Measurements from ENCODE around the gene CLIP1.
"Not testable (repeated sequence)": the region's sequence is repeated elsewhere in the genome, so short reads cannot be mapped to it uniquely, and the experiment has no call there.

Gene CLIP1

DNA sequence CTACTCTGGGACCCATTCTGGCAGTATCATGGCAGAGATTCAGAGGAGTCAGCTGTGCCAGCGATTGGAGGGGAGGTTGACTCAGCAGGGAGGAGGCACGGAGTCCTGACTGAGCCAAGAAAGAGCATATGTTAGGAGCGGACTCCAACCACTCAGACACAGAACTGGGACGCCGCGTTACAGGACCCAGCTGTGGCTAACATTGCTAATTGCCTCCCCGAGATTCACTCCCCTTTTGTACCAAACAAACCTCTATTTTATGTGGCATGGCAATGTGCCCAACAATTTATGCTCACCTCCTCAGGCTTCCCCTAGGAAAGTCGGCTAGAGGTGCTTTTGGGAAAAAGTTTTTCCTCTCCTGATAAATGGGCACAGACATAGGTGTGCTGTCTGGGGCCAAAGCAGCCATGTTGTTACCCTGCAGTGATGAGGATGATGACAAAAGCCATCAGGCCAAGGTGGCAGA is 15.2 kb upstream of the CLIP1 start:
- no peak for DNase-seq (ENCODE audit: low read depth in 1 of 2, low spot score in 1 of 2)

DNA sequence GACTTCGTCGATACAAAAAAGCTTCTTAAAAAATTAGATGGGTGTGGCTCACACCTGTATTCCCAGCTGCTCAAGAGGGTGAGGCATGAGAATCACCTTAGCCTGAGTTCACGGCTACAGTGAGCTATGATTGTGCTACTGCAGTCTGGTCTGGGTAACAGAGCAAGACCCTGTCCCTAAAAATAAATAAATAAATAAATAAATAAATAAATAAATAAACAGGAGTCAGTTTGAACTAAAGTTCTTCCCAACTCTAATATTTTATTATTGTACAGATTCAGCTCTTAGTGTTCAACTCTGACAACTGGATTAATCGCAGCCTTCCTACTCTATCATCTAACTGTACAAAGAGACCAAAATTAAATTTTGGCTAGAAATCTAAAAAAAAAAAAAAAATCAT is 12.7 kb upstream of the CLIP1 start:
- DNase-seq (ENCODE audit: low read depth in 1 of 2, low spot score in 1 of 2): no peak

DNA sequence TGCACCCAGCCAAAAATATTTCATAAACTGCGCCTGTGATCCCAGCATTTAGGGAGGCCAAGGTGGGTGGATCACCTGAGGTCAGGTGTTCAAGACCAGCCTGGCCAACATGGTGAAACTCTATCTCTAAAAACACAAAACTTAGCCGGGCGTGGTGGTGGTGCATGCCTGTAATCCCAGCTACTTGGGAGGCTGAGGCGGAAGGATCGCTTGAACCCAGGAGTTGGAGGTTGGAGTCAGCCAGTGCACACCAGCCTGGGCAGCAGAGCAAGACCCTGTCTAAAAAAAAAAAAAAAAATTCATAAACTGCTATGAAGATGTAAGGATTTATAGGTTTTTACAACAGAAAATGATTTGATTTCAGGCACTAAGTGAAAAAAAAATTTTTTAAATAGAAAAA is 6.6 kb upstream of the CLIP1 start:
- not testable (repeated sequence) for DNase-seq (ENCODE audit: low read depth in 1 of 2, low spot score in 1 of 2)

DNA sequence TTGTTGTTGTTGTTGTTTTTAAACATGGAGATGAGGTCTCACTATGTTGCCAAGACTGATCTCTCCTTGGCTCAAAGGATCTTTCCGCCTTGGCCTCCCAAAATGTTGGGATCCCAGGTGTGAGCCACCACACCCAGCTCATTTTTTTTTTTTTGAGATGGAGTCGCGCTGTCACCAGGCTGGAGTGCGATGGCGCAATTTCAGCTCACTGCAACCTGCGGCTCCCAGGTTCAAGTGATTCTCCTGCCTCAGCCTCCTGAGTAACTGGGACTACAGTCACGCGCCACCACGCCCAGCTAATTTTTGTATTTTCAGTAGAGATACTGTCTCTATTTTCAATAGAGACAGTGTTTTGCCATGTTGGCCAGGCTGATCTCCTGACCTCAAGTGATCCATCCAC is 4.9 kb upstream of the CLIP1 start:
- no peak for DNase-seq (ENCODE audit: low read depth in 1 of 2, low spot score in 1 of 2)

DNA sequence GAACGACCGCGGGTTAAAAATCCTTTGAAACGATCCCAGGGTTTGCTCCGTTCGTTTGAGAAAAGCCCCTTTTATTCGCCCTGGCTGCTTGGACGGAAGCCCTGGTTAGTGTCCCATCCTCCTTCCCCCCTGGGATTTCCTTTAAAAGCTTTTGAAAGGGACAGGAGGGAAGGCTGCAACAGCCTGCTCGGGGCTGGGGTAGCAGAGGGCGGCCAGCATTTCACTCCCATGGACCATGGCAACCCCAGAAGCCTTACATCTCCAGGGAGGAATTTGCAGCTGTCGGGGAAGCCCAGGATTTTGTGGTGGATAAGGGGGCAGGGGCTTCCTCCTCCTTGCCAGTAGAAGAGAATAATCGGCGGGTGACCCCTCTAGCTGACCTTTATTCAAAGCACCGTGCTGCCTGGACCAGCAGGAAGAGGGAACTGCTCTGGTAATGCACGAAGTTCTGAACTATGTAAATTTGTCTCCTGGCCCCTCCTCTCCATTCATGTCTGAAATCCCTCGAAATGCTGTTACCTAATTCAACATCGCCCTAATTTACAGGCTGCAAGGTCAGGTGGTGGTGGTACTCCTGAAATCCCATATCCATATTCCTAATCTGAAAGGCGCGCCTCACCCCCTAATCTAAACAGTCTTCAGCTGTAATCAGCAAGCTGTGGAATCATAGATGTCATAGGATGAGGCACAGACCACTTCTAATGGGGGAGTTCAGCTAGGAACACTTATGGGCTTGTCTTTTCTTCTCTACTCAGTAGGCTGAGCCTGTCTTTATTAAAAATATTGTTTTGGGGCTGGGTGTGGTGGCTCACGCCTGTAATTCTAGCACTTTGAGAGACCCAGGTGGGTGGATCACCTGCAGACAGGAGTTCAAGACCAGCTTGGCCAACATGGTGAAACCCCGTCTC is 1.0 kb upstream of the CLIP1 start:
- no peak for DNase-seq (ENCODE audit: low read depth in 1 of 2, low spot score in 1 of 2)

DNA sequence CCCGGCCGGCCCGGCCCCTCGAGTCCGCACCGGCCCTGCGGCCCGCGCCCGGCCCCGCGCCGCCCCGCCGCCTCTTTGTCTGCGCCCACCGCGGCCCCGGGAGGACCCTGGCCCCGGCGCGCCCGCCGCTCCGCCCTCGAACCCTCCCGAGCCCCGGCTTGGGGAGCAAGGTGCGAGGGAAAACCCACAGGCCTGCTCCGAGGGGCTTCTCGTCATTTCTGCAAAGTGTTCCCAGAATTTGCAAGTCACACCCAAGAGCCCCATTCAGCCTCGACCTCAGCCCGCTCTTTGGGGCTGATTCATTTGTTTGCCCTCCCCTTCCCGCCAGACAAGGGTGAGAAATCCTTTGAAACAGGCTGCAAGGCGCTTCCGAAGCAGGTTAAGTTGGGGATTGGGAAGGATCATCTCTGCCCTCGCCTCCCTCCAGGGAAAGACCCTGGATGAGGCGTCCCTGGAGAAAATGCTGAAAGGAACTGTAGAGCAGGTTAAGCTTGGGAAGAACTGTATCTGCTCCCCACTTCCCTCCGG is 325 bp upstream of the CLIP1 start:
- peak in 1 of 2 donors; percentile 24 for DNase-seq (ENCODE audit: low read depth in 1 of 2, low spot score in 1 of 2)

DNA sequence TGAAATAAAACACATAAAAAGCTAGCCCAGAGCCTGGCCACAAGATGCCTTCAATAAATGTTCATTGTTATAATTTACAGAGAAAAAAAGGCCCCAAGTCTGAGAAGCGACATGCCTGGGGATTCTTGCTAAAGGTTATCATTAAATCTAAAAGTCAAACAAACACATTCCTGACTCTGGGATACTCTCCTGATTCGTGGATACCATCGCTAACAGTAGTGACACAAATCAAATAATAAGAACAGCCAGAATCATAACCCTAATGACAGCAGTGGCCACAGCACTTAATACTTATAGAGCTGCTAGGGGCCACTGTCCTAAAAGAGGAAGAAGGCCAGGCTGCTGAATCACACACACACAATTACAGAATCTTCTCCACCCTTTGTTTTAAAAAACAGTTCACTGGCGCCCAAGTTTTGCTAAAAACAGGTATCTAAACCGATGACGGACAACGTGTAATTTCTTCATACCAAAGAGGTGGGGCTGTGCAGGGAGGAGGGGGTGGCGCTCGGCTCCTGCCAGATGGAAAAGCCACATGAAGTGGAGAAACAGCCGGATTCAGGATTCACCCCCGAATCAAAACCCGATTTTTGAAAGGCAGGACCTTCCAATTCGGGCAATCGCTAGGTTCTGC is 1.2 kb downstream of the CLIP1 start:
- no peak for DNase-seq (ENCODE audit: low read depth in 1 of 2, low spot score in 1 of 2)

DNA sequence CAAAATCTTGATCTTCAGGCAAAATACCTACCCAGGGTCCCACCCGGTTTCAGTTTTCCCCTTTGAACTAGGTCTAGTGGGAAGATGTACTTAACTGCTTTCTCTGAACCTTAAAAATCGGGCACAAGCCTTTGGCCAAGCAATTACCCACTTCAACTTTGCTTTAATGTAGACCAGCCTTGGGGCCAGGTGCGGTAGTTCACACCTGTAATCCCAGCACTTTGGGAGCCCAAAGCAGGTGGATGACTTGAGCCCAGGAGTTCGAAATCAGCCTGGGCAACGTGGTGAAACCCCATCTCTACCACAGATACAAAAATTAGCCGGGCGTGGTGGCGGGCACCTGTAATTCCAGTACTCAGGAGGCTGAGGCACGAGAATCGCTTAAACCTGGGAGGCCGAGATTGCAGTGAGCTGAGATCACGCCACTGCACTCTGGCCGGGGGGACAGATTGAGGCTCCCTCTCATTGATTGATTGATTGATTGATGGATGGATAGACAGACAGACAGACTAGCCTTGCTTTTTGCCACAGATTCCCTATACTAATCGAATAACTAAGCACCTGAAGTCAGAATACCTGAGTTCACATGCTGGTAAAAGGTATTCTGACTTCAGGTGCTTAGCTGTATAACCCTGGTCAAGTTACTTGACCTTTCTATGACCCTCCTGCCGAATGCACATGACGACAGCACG is 1.9 kb downstream of the CLIP1 start:
- DNase-seq (ENCODE audit: low read depth in 1 of 2, low spot score in 1 of 2): no peak

DNA sequence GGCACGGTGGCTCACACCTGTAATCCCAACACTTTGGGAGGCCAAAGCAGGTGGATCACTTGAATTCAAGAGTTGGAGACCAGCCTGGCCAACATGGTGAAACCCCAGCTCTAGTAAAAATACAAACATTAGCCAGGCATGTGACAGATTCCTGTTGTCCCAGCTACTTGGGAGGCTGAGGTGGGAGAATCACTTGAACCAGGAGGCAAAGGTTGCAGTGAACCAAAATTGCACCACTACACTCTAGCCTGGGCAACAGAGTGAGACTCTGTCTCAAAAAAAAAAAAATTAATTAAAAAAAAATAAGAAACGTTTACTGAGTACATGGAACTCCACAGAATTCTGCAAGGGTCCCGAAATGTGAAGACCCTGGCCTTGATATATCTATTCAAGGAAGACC is 3.4 kb downstream of the CLIP1 start:
- DNase-seq (ENCODE audit: low read depth in 1 of 2, low spot score in 1 of 2): not testable (repeated sequence)

DNA sequence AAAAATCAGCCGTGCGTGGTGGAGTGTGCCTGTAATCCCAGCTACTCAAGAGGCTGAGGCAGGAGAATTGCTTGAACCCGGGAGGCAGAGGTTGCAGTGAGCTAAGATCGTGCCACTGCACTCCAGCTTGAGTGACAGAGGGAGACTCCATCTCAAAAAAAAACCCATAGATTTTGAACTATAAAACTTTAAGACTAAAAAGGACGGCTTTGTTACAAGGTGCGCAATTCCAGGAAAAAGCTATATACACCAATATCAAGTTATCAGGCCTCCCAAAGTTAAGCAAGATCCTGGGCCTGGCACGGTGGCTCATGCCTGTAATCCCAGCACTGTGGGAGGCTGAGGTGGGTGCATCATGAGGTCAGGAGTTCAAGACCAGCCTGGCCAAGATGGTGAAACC is 6.8 kb downstream of the CLIP1 start:
- DNase-seq (ENCODE audit: low read depth in 1 of 2, low spot score in 1 of 2): not testable (repeated sequence)

DNA sequence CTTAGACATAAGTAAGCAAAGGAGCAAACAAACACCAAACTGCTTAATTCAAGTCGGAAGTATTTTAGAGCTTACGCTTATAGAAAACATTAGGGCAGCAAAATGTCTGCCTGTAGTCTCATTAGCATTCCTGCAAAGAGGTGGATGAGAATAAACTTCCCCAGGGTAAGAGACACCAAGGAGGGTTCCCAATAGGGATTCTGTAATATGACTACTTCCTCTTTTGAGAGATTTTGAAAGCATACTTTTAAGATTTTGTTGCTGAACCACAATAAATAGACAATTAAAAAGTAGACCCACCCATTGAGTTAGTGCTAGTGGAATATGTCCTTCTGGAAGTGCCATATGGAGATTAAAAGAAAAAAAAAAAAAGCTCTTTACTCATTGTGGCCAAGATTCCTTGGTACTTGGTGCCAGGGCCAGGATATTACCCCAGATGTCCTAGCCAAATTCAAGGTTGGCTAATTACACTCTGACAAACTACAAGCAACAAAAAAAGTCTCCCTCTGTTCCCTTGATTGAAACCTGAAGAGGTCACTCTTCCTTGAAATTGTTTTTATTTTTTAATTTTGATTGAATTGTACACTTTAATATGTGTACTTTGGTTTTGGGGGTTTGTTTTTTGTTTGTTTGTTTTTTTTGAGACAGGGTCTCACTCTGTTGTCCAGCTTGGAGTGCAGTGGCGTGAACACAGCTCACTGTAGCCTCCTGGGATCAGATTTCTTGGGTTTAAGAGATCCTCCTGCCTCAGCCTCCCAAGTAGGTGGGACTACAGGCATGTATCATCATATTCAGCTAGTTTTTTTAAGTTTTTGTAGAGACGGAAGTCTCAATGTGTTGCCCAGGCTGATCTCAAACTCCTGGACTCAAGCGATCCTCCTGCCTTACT is 8.7 kb downstream of the CLIP1 start:
- DNase-seq (ENCODE audit: low read depth in 1 of 2, low spot score in 1 of 2): no peak

DNA sequence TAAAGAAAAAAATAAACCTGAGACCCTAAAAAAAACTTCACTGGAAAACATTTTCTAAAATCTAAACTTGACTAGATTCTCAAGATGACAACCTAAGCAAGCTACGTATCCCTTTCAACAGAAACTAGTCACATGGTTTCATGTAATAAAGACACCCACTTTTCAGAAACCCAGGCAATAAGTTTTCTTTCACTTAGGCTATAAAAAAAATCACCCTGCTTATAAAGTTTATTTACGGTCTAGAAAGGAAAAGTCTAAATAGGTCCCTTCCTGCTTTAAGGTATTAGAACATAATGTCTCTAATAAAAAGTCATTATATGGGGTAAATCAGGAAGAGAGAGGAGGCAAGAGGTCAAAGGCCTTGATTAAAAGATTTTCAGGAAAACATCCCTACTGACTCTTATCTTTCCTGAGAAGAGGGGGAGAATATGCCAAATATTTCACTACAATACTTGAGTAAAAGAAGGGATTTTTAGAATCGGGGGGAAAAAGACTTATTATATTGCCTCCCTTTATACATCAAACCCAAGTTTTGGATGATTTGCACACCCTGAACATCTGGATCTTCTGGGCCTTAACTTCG is 9.5 kb downstream of the CLIP1 start:
- no peak for DNase-seq (ENCODE audit: low read depth in 1 of 2, low spot score in 1 of 2)

DNA sequence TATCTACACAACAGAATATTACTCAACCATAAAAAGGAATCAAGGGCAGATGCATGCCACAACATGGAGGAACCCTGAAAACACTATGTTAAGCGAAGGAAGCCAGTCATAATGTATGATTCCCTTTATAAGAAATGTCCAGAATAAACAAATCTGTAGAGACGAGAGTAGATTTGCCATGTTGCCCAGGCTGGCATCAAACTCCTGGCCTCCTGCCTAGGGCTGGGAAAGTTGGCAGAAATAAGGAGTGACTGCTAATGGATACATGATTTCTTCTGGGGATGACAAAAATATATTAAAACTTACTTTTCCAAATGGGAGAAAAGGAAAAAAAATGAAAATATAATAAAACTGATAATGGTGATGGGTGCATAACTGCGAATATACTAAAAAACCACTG is 10.9 kb downstream of the CLIP1 start:
- no peak for DNase-seq (ENCODE audit: low read depth in 1 of 2, low spot score in 1 of 2)

DNA sequence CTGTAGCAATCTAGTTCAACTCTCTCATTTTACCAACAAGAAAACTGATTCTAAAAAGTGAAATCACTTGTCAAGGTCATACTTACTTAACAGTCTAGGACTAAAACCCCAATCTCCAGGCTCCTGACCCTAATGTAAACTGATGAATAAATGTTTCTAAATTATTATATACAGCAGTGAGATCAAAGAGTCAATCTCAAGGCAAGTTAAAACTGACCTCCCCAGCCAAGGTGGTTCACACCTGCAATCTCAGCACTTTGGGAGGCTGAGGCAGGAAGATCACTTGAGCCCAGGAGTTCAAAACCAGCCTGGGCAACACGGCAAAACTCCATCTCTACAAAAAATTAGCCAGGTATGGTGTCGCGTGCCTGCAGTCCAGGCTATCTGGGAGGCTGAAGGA is 15.3 kb downstream of the CLIP1 start:
- no peak for DNase-seq (ENCODE audit: low read depth in 1 of 2, low spot score in 1 of 2)

DNA sequence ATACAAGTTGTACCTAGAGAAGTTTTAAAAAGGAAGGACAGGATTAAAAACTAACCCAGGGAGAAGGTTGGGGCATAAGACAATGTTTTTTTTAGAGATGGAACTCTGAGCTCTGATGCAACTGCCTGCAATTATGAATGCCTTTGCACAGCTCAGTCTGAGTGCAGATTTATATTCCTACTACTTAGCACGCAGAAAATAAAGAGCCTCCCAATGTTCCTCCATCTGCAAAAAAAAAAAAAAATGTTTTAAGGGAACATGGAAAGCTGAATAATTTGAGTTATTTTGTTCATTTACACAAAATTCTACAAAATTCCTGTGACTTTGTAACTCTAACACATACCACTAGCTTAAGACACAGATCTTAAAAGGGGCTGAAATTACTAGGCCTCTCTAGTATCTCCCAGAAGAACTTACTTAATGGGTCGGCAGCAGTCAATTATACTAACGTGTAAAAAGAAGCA is 15.7 kb downstream of the CLIP1 start:
- DNase-seq (ENCODE audit: low read depth in 1 of 2, low spot score in 1 of 2): no peak

DNA sequence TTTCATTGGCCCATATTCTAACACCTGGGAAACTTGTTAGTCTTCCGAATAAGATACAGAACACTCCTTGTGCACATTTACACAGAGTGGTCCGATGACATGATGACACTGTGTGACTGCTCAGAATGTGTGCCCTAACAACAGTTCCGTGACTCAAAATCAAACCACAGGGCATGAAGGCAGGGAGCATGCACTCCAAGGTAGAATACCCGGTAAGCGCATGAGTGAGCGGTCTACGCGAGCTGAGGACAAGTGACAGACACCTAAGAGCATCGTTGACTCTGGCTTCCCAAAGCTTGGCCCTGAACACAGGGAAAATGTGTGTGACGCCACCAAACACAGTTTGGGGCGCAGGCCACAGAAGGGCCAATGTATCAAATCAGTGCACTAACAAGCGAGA is 18.6 kb downstream of the CLIP1 start:
- DNase-seq (ENCODE audit: low read depth in 1 of 2, low spot score in 1 of 2): no peak

DNA sequence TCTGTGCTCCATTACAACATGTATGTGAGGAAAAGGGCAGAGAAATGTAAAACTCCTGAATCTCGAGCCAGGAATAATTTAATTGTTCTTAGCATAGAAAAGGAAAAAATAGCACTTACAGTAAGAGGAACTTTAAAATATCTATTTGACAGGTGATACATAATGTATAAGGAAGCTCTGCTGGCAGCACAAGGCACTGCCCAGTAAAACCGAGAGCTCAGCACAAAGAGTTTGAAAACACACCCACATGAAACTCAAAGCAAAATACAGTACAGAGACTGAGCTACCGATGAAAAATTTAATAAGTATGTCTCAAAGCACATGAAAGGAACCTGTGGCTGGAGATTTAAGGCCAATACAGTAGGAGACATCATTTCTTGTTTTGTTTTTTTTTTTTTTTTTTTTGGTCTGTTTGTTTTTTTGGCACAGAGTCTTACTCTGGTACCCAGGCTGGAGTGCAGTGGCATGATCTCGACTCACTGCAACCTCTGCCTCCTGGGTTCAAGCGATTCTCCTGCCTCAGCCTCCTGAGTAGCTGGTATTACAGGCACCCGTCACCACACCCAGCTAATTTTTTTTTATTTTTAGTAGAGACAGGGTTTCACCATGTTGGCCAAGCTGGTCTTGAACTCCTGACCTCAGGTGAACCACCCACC is 19.2 kb downstream of the CLIP1 start:
- DNase-seq (ENCODE audit: low read depth in 1 of 2, low spot score in 1 of 2): no peak

DNA sequence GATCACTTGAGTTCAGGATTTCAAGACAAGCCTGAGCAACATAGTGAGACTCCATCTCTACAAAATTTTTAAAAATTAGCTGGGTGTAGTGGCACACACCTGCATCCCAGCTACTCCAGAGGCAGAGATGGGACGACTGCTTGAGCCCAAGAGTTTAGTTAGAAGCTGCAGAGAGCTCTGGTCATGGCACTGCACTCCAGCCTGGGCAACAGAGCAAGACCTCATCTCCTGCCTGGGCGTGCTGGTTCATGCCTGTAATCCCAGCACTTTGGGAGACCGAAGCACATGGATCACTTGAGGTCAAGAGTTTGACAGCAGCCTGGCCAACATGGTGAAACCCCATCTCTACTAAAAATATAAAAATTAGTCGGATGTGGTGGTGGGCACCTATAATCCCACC is 20.2 kb downstream of the CLIP1 start:
- no peak for DNase-seq (ENCODE audit: low read depth in 1 of 2, low spot score in 1 of 2)

DNA sequence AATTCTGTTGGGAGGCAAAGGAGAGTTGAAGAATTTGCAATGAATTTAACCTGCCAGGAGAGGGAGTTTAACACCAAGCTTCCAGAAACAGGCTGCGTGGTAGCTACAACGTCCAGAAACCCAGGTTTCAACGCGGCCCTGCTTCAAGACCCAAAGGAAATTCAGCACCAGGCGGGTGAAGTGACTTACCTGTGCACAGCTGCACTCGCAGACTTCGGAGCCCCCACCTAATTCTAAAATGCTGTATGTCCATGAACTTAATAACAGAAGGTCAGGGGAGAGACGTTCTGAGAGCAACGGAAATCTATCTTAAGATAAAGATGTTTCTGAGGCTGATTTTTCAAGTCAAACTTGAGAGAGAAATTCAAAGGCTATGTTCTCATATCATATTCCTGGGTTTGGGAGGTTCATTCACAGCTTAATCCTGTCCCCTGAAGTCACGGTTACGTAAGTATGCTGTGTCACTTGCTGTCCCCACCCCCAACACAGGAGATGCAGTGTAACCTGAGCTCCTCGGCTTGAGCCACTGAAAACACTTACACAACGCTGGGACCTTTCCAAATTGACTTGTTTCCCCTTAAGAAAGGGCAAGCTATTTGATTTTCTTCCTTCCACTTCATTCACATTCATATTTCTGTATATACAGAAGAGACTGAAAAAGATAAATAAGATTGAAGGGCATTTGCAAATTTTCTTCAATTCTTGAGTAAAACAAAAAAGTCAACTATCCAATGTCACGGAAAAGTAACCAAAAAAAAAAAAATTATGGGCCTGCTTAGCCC is 22.7 kb downstream of the CLIP1 start:
- DNase-seq (ENCODE audit: low read depth in 1 of 2, low spot score in 1 of 2): peak in 1 of 2 donors; percentile 21
